Muscle of leg (tissue), 11 donors: ENCODE measurements around the gene TBC1D22A. TPM values are rescaled to one million over a fixed set of nuclear protein-coding genes. Genes with fewer than 3 reads are reported as not detected.

Experiments used
- DNase-seq: peaks from one replicate; pipeline ENCODE4 v3.0.0; 2013
- H3K27ac ChIP-seq: one replicate; pipeline ENCODE4 v1.5.1; 2013; ENCODE audit warnings: mild to moderate bottlenecking, low read length, control low read depth
- H3K27me3 ChIP-seq: one replicate; pipeline ENCODE4 v1.6.1; 2013; ENCODE audit warnings: low read length; ENCODE audit not compliant: control insufficient read depth, insufficient read depth
- H3K36me3 ChIP-seq: one replicate; pipeline ENCODE4 v1.6.1; 2013; ENCODE audit warnings: low read length; ENCODE audit not compliant: control insufficient read depth, insufficient read depth
- H3K4me1 ChIP-seq: one replicate; pipeline ENCODE4 v1.6.1; 2013; ENCODE audit warnings: low read length; ENCODE audit not compliant: control insufficient read depth, insufficient read depth
- H3K4me3 ChIP-seq: one replicate; pipeline ENCODE4 v1.5.1; 2013; ENCODE audit warnings: low read length, control low read depth
- H3K9me3 ChIP-seq: replicated peaks from 2 replicates; pipeline ENCODE4 v1.6.1; 2013; ENCODE audit warnings: low read depth, low read length; ENCODE audit not compliant: control insufficient read depth
- WGBS: methylation state at CpG from one replicate; pipeline ENCODE4 v1.1.5; 2013; ENCODE audit warnings: missing lambda C conversion rate; ENCODE audit not compliant: insufficient coverage; 5-methylcytosine and 5-hydroxymethylcytosine counted together
- polyA plus RNA-seq, 8 donors: library from polyadenylated mRNA; unstranded; fragments of 120-200 nt; gene quantifications; one replicate each; pipeline versions ENCODE4 v1.2.1 to v1.2.3, GENCODE V29; 2013; ENCODE audit warnings: inconsistent platforms in 1 of 8, low replicate concordance in 1 of 8; ENCODE audit not compliant: insufficient read length in 8 of 8, insufficient read depth in 1 of 8
- total RNA-seq: library from RNA; stranded (reverse); fragments of 120-200 nt; gene quantifications from one replicate; pipeline ENCODE4 v1.2.4, GENCODE V29; 2013

The TBC1D22A gene
- total and polyA plus RNA-seq, 9 donors = 8.0 to 16.9 (median 15.6) TPM

GRCh38 chr22:46855681-46856080, 93.2 kb downstream of the TBC1D22A start:
- peaks cover 4% of the 10 kb centered on the region for H3K9me3 ChIP-seq
- 77% methylated on average over 5 of the region's 12 CpGs for WGBS
- no peak overlapping the region for H3K4me3 ChIP-seq
- no peak overlapping the region for H3K27ac ChIP-seq
- DNase-seq = no peak
- no peaks in the 10 kb centered on the region for H3K4me1 ChIP-seq
- H3K27me3 ChIP-seq = no peaks in the 10 kb centered on the region
- peaks cover 9% of the 10 kb centered on the region for H3K36me3 ChIP-seq

GRCh38 chr22:46856661-46857060, 94.2 kb downstream of the TBC1D22A start:
- Histone ChIP-seq H3K27ac (no peak overlapping the region), H3K4me1 (no peaks in the 10 kb centered on the region), H3K9me3 (peaks cover 4% of the 10 kb centered on the region), H3K27me3 (no peaks in the 10 kb centered on the region), H3K36me3 (peaks cover 9% of the 10 kb centered on the region), H3K4me3 (no peak overlapping the region)
- DNase-seq = no peak
- 67% methylated on average over 1 of the region's 3 CpGs for WGBS

DNA sequence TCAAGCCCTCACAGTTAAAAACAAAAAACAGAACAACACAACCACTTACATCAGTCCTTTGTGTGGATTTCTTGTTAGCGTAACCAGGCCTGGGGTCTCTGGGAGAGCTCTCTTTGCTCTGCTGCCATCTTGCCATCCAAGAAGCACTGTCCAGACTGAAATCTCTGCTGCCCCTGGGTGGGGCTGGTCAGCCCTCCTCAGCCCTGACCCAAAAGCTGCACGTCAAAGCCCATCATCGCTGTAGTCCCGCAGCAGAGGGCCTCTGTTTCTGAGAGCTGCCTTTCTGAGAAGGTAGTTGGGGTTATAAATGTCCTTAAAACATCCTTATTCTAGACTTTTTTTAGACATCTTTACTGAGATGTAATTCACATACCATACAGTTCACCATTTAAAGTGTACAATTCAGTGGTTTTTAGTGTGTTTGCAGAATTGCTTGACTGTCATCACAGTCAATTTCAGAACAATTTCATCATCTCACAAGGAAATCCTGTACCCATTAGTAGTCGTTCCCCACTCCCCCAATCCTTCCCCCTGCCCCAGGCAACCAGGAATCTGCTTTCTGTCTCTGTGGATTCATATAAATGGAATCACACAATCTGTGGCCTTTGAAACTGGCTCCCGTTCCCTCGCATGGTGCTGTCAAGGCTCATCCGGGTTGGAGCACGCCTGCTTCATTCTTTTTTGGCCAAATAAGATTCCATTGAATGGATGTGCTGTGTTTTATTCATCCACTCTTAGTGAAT, 94.9 kb downstream of the TBC1D22A start:
- no peaks in the 10 kb centered on the region for H3K4me1 ChIP-seq
- DNase-seq = no peak
- H3K27ac ChIP-seq = no peak overlapping the region
- H3K27me3 ChIP-seq = no peaks in the 10 kb centered on the region
- no peak overlapping the region for H3K4me3 ChIP-seq
- H3K9me3 ChIP-seq = peaks cover 4% of the 10 kb centered on the region
- peaks cover 9% of the 10 kb centered on the region for H3K36me3 ChIP-seq
- 60% methylated on average over 2 of the region's 9 CpGs for WGBS

GRCh38 chr22:46857885-46858143, 95.4 kb downstream of the TBC1D22A start:
- Histone ChIP-seq H3K36me3 (peaks cover 6% of the 10 kb centered on the region), H3K4me1 (no peaks in the 10 kb centered on the region), H3K27me3 (no peaks in the 10 kb centered on the region), H3K4me3 (no peak overlapping the region), H3K9me3 (peaks cover 4% of the 10 kb centered on the region), H3K27ac (no peak overlapping the region)
- no peak for DNase-seq
- 69% methylated on average over 6 of the region's 6 CpGs for WGBS

DNA sequence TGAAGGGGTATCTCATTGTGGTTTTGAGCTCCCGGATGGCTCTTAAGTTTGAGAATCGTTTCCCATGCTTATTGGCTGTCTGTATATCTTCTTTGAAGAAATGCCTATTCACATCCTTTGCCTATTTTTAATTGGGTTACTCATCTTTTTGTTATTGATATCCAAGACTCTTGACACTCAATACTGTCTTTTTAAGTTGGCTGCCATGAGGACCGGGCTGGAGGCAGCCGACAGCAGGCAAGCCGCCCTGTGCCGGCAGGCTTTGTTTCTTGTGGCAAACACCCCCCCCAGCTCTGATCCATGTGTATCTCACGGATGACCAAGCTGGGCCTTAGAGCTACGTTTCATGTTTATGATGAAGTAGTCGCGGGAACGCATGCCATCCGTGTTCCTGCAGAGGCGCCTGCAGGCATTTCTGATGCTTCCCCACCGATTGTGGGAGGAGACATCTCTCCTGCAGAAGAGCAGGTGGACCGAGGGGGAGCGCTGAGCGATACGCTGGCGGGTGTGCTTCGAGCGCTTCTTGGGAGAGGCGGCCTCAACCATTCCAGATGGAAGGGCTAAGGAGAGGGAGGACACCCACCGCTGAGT, 95.8 kb downstream of the TBC1D22A start:
- peaks cover 4% of the 10 kb centered on the region for H3K9me3 ChIP-seq
- H3K36me3 ChIP-seq = peaks cover 2% of the 10 kb centered on the region
- no peak for DNase-seq
- H3K4me3 ChIP-seq = no peak overlapping the region
- H3K27me3 ChIP-seq = no peaks in the 10 kb centered on the region
- 96% methylated on average over 11 of the region's 23 CpGs for WGBS
- no peak overlapping the region for H3K27ac ChIP-seq
- H3K4me1 ChIP-seq = no peaks in the 10 kb centered on the region

DNA sequence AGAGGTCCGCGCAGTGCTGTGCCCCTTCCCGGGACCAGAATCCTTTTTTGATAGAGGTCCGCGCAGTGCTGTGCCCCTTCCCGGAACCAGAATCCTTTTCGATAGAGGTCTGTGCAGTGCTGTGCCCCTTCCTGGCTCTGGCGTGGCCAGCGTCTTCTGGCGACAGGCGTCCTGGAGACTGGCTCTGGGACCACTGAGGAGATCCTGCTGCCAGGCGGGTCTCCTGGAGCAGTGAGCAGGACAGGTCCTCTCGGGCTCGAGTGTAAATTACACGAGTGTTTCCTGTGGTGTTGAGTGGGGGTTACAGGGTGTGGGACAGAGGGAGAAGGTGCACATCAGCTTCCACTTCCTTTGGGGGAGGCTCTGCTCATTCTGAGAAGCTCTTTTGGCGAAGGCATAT, 98.1 kb downstream of the TBC1D22A start:
- Histone ChIP-seq H3K36me3 (no peaks in the 10 kb centered on the region), H3K9me3 (peaks cover 4% of the 10 kb centered on the region), H3K4me1 (no peaks in the 10 kb centered on the region), H3K4me3 (no peak overlapping the region), H3K27me3 (no peaks in the 10 kb centered on the region), H3K27ac (no peak overlapping the region)
- no peak for DNase-seq
- WGBS = 98% methylated on average over 13 of the region's 16 CpGs

DNA sequence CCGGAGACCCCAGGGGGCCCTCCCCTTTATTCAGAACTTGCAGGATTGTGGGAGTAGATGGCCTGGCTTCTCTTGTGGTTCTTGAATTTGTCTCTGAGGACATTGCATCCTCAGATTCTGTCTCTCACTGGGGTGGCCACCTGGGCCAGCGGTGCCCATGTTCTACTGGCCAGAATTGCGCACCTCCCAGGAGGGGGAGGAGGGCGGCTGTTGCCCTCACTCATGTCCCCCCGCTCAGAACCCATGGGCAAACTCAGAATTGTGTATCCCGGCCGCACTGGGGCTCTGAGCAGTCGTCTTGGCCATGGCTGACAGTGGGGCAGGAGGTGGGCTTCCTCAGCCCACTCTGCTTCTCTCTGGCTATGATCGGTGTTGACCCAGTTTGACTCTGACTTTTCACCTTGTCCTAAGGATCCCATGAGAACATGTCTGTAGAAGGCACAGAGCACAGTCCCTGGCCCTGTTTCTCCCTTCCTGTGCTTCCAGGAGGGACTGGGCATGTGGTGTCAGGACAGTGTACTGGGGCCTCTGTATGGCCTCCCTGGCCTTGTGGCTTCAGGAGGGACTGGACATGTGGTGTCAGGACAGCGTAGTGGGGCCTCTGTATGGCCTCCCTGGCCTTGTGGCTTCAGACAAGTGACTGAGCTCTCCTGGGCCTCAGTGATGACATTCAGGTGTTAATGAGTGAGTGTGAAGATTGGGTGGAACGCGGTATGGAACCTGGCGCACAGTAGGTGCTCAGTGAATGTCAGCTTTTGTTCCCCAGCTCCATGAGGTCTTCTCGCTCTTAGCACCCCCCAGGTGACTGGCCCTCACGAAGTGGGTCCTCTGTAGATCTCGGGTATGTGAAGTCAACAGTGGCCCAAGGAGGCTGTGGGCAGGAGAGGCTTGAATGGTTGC, 99.3 kb downstream of the TBC1D22A start:
- Histone ChIP-seq H3K9me3 (peaks cover 4% of the 10 kb centered on the region), H3K27me3 (no peaks in the 10 kb centered on the region), H3K27ac (no peak overlapping the region), H3K36me3 (no peaks in the 10 kb centered on the region), H3K4me1 (no peaks in the 10 kb centered on the region), H3K4me3 (no peak overlapping the region)
- WGBS = 93% methylated on average over 10 of the region's 16 CpGs
- no peak for DNase-seq

DNA sequence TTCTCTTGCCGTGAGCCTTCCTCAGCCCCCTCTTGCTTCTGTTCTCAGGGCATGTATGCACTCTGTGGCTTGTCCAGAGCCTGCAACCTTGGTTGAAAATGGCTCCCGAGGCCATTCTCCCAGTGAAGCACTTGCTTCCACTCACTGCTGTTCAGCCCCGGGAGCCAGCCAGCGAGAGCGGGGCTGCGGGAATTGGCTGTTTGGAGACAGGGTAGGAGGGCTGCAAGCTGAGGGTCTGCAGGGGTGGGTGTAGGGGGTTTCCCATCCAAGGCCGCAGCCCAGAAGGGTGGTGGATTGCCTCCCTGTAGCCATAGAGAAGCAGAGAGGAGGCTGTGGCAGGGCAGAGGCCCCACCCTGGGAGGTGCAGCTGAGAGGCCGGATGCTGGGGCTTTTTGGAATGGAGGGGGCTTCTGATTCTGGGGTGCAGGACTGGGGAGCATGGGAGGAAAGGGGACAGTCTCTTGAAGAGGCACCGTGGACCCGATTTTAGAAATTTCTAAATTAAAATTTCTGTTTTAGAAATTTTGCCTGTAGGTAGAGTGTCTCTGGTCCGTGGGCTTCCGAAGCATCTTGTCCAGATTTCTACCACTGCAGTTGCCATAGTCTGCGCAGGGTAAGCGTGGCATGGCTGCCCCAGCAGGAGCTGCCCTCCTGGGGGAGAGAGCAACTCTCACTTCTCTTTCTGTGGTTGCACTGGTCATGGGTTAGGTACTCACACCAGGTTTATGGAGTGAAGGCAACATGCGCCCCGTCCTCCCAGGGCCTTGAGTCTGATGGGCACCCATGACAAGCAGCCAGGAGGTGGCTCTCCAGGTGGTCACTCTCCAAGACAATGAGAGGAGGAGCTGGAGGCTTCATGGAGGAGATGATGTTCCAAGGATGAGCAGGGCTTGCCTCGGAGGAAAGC, 100.2 kb downstream of the TBC1D22A start:
- no peaks in the 10 kb centered on the region for H3K4me1 ChIP-seq
- DNase-seq = no peak
- no peak overlapping the region for H3K27ac ChIP-seq
- peaks cover 4% of the 10 kb centered on the region for H3K9me3 ChIP-seq
- no peaks in the 10 kb centered on the region for H3K27me3 ChIP-seq
- 90% methylated on average over 11 of the region's 17 CpGs for WGBS
- H3K36me3 ChIP-seq = no peaks in the 10 kb centered on the region
- no peak overlapping the region for H3K4me3 ChIP-seq

DNA sequence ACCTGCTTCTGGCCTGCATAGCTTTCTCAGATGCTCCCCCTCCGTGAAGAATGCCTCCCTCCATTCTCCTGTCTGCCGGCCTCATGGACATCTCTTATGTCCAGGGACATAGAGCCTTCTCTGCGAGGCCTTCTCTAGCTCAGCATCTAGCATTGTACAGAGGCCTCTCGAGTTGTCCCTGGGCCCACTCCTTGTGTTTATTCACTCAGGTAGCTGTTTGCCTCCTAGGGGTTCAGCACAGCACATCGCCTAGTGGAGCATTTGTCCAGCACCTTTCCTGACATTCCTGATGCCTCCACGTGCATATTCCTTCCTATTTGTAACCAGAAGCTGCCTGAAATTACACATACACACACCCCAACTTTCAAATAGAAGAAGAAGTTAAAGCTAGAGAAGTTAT, 101.3 kb downstream of the TBC1D22A start:
- Histone ChIP-seq H3K27me3 (no peaks in the 10 kb centered on the region), H3K4me1 (no peaks in the 10 kb centered on the region), H3K27ac (no peak overlapping the region), H3K9me3 (no peaks in the 10 kb centered on the region), H3K4me3 (no peak overlapping the region), H3K36me3 (no peaks in the 10 kb centered on the region)
- 74% methylated on average over 4 of the region's 6 CpGs for WGBS
- no peak for DNase-seq
